GM12878 (cell line): Measurements from ENCODE around the gene PLXDC1. TPM values are rescaled to one million over a fixed set of nuclear protein-coding genes. Genes with fewer than 3 reads are reported as not detected.

Source experiments
- ATAC-seq: fragments of 200-7000 bp; cut with Tn5 transposase; 3 replicates; pipeline ENCODE4 v1.9.1; 2020; ENCODE audit warnings: mild to moderate bottlenecking, moderate library complexity
- BruUV-seq: library from RNA; stranded (reverse); fragments of 400-500 nt; replicated peaks from 2 replicates; lab custom pipeline; 2021; lab: Mats Ljungman, UMichigan
- CTCF ChIA-PET: fragments of 300-600 bp; sonication (Branson Sonifier 250); formaldehyde crosslinking; extraction: SDS; loops from one replicate; lab custom pipeline; 2021; ENCODE audit warnings: inconsistent platforms; lab: Yijun Ruan, JAX
- POLR2A ChIA-PET: fragments of 350-600 bp; formaldehyde crosslinking; extraction: SDS; loops from one replicate; lab custom pipeline; 2021; ENCODE audit warnings: inconsistent platforms; lab: Charles Lee
- RAD21 ChIA-PET: fragments of 300-600 bp; sonication (Branson Sonifier 250); formaldehyde crosslinking; loops from one replicate; lab custom pipeline; 2023; ENCODE audit warnings: antibody characterized with exemption; ENCODE audit not compliant: unreplicated experiment; lab: Charles Lee
- SMC1A ChIA-PET: fragments of 300-600 bp; sonication (Branson Sonifier 250); formaldehyde crosslinking; loops from one replicate; lab custom pipeline; 2023; ENCODE audit not compliant: unreplicated experiment, uncharacterized antibody; lab: Charles Lee
- DNase-seq: peaks from one replicate; pipeline ENCODE4 v3.0.0-alpha.2; 2011; ENCODE audit warnings: low read depth, low spot score
- FAIRE-seq: peaks from 3 replicates; lab custom pipeline; 2011; peaks lifted over from hg19 to GRCh38; lab: Jason Lieb, UNC
- H2AFZ ChIP-seq: 2 replicates; pipeline ENCODE4 v1.6.0; 2011; ENCODE audit warnings: low read depth, low read length, control low read depth; ENCODE audit not compliant: control insufficient read depth
- H3K27ac ChIP-seq: 2 replicates; pipeline ENCODE4 v1.5.1; 2011; ENCODE audit warnings: control low read depth; ENCODE audit not compliant: control insufficient read depth, insufficient read depth
- H3K27me3 ChIP-seq, 2 experiments: replicated peaks in 1 of 2; 2 replicates each; pipeline versions ENCODE4 v1.6.0 to v1.6.1; 2011; ENCODE audit warnings: low read length in 1 of 2; ENCODE audit not compliant: control insufficient read depth in 2 of 2, insufficient read depth in 2 of 2
- H3K36me3 ChIP-seq, 2 experiments: 2 replicates each; pipeline ENCODE4 v1.5.1; 2011; ENCODE audit warnings: low read length in 1 of 2; ENCODE audit not compliant: control insufficient read depth in 2 of 2, insufficient read depth in 2 of 2
- H3K4me1 ChIP-seq: 2 replicates; pipeline ENCODE4 v1.6.1; 2011; ENCODE audit warnings: mild to moderate bottlenecking, low read length, moderate library complexity, mixed read lengths; ENCODE audit not compliant: control insufficient read depth, insufficient read depth
- H3K4me2 ChIP-seq: 2 replicates; pipeline ENCODE4 v1.6.0; 2011; ENCODE audit warnings: control low read depth; ENCODE audit not compliant: control insufficient read depth, insufficient read depth
- H3K4me3 ChIP-seq: fragments of 200-600 bp; sonication (generic); 2 replicates; pipeline ENCODE4 v1.5.1; 2016
- H3K79me2 ChIP-seq: 2 replicates; pipeline ENCODE4 v1.6.0; 2011; ENCODE audit warnings: low read length; ENCODE audit not compliant: control insufficient read depth, insufficient read depth
- H3K9ac ChIP-seq: 2 replicates; pipeline ENCODE4 v1.8.0; 2011; ENCODE audit warnings: low read length, control low read depth, mixed read lengths; ENCODE audit not compliant: control insufficient read depth, insufficient read depth
- H3K9me3 ChIP-seq: replicated peaks from 3 replicates; pipeline ENCODE4 v1.5.1; 2011; ENCODE audit warnings: mild to moderate bottlenecking, low read length; ENCODE audit not compliant: control insufficient read depth, insufficient read depth
- H4K20me1 ChIP-seq: 2 replicates; pipeline ENCODE4 v1.6.0; 2011; ENCODE audit not compliant: control insufficient read depth, insufficient read depth
- BHLHE40 ChIP-seq, 2 experiments: fragments of 450-650 bp in 1 of 2; IDR thresholded peaks; 2 replicates each; pipeline ENCODE4 v1.6.1; 2011 to 2017; ENCODE audit warnings: low read depth in 2 of 2, borderline replicate concordance in 1 of 2, improper control_type of control experiment in 1 of 2, low read length in 1 of 2, mild to moderate bottlenecking in 1 of 2
- CREB1 ChIP-seq: IDR thresholded peaks from 2 replicates; pipeline ENCODE4 v1.6.1; 2012; ENCODE audit warnings: low read depth, mild to moderate bottlenecking, inconsistent platforms
- DPF2 ChIP-seq: fragments of 450-650 bp; IDR thresholded peaks from 2 replicates; pipeline ENCODE4 v1.6.1; 2017; ENCODE audit warnings: mild to moderate bottlenecking
- EGR1 ChIP-seq, 2 experiments: IDR thresholded peaks; 1 replicate in 1 of 2; 2 replicates in 1 of 2; pipeline ENCODE4 v1.6.1; 2011 to 2012; ENCODE audit warnings: low read depth in 2 of 2, low read length in 2 of 2, borderline replicate concordance in 1 of 2, mild to moderate bottlenecking in 1 of 2, moderate library complexity in 1 of 2
- ELK1 ChIP-seq: IDR thresholded peaks from 2 replicates; pipeline ENCODE4 v1.6.1; 2012; ENCODE audit warnings: low read depth, low read length, improper control_type of control experiment
- ETV6 ChIP-seq, 2 experiments: fragments of 450-650 bp in 1 of 2; IDR thresholded peaks in 1 of 2; conservative IDR thresholded peaks in 1 of 2; 2 replicates each; pipeline ENCODE4 v1.6.1; 2014; ENCODE audit warnings: antibody characterized with exemption in 1 of 2, borderline replicate concordance in 1 of 2, low read depth in 1 of 2, mild to moderate bottlenecking in 1 of 2, moderate library complexity in 1 of 2
- GATAD2B ChIP-seq: fragments of 450-650 bp; conservative IDR thresholded peaks from 2 replicates; pipeline ENCODE4 v1.6.1; 2017; ENCODE audit warnings: low read depth, mild to moderate bottlenecking, moderate library complexity
- IKZF1 ChIP-seq: fragments of 450-650 bp; conservative IDR thresholded peaks from 2 replicates; pipeline ENCODE4 v1.6.1; 2017; ENCODE audit warnings: antibody characterized with exemption, mild to moderate bottlenecking
- MXI1 ChIP-seq: fragments of 150-350 bp; IDR thresholded peaks from 2 replicates; pipeline ENCODE4 v1.6.1; 2011; ENCODE audit warnings: low read depth, mild to moderate bottlenecking, inconsistent platforms, low read length, improper control_type of control experiment
- RCOR1 ChIP-seq: conservative IDR thresholded peaks from 2 replicates; pipeline ENCODE4 v1.6.1; 2012; ENCODE audit warnings: low read depth, low read length, improper control_type of control experiment
- RUNX3 ChIP-seq: IDR thresholded peaks from 2 replicates; pipeline ENCODE4 v1.6.1; 2012; ENCODE audit warnings: low read length, inconsistent platforms
- SPI1 ChIP-seq: IDR thresholded peaks from 2 replicates; pipeline ENCODE4 v1.6.1; 2011; ENCODE audit warnings: low read depth, mild to moderate bottlenecking, low read length, moderate library complexity, borderline replicate concordance; ENCODE audit not compliant: insufficient read depth
- ZBTB33 ChIP-seq: fragments of 450-650 bp; IDR thresholded peaks from 2 replicates; pipeline ENCODE4 v1.6.1; 2017; ENCODE audit warnings: mild to moderate bottlenecking
- WGBS: methylation state at CpG from one replicate; pipeline ENCODE4 v1.1.6; 2016; ENCODE audit warnings: low lambda C conversion rate; ENCODE audit not compliant: insufficient replicate concordance, insufficient coverage; ENCODE audit errors: missing lambda C conversion rate; 5-methylcytosine and 5-hydroxymethylcytosine counted together
- in situ Hi-C: fragments of 300-500 bp; cut with MboI; formaldehyde crosslinking; loops from 9 replicates; pipeline ENCODE4 v1.14.3; 2018; ENCODE audit warnings: mixed read lengths
- intact Hi-C: fragments of 100-400 bp; cut with micrococcal nuclease; formaldehyde crosslinking; loops from one replicate; pipeline ENCODE4 v1.14.2; 2022; ENCODE audit not compliant: unreplicated experiment
- polyA plus RNA-seq, 11 experiments: library from polyadenylated mRNA; depleted of rRNA in 4 of 11; unstranded in 6 of 11; stranded (reverse) in 5 of 11; fragments of >200 nt; fragmentation: Nextera tagmentation in 4 of 11; fragmentation: Illumina TruSeq in 1 of 11; extraction: Ambion mirVana in 4 of 11; extraction: Trizol in 1 of 11; gene quantifications; 1 replicate in 1 of 11; 2 replicates in 10 of 11; pipeline versions ENCODE4 v1.2.1 to v1.2.3, GENCODE V29; 2011 to 2016; ENCODE audit warnings: inconsistent platforms in 2 of 11, missing spikeins in 2 of 11, low read depth in 1 of 11
- total RNA-seq, 4 experiments: library from RNA; depleted of rRNA in 3 of 4; stranded (reverse); fragments of >200 nt in 3 of 4; fragmentation: Illumina TruSeq in 1 of 4; extraction: Trizol in 1 of 4; gene quantifications; 2 replicates each; pipeline versions ENCODE4 v1.2.1 to v1.2.3, GENCODE V29; 2013 to 2021

Gene PLXDC1
- total and polyA plus RNA-seq, 10 of the 15 experiments (the other 5 are each of a cell fraction or from before 2014, with no cell fraction given), result 0.03 to 0.30 (median 0.22) TPM; not detected in 7

- Histone ChIP-seq H3K36me3 (no peaks in the 10 kb centered on the region), H3K4me3 (no peak overlapping the region), H3K9me3 (no peaks in the 10 kb centered on the region), H3K4me1 (0 out of 2 replicates have a peak, but pooled peaks cover 3% of the 10 kb centered on the region), H3K4me2 (peak overlapping the region; percentile 28; the same call in 1 of the 2 replicates), H3K9ac (no peak overlapping the region)
- intact Hi-C loops, result no loop called here
- no TSS peak for BruUV-seq
- SMC1A ChIA-PET, result interaction anchor here (1.2 to 1.8 kb wide), 6 partner anchors 8 to 135 kb away, joined by 3 to 7 read pairs (median 4); no protein-coding TSS in a partner anchor
- TF ChIP-seq EGR1 (IDR thresholded peaks at IDR 0.05; ENCODE audit: borderline replicate concordance in 1 of 2, low read depth in 2 of 2, low read length in 2 of 2) (no peak), IKZF1 (peak; percentile 33; the same call in 1 of the 2 replicates), BHLHE40 (IDR thresholded peaks at IDR 0.05; ENCODE audit: borderline replicate concordance in 1 of 2, low read depth in 2 of 2, low read length in 1 of 2) (no peak), RUNX3 (peak; percentile 63; the same call in 1 of the 2 replicates), RCOR1 (no peak), SPI1 (peak; percentile 42; the same call in 1 of the 2 replicates), GATAD2B (no peak), CREB1 (no peak), ZBTB33 (no peak), MXI1 (no peak), ETV6 (conservative IDR thresholded peaks at IDR 0.05 in 1 of 2, IDR thresholded peaks at IDR 0.05 in 1 of 2; ENCODE audit: borderline replicate concordance in 1 of 2, low read depth in 1 of 2) (0 out of 4 replicates have a peak, but pooled peaks of 1 of the 2 experiments have one; percentile 9), ELK1 (no peak), DPF2 (0 out of 2 replicates have a peak, but pooled peaks have one; percentile 11)
- TF ChIP-seq, all 136 proteins: peak for 5
- H3K27ac ChIP-seq, result no peak overlapping the region
- ChIA-PET POLR2A (interaction anchor here (1.3 kb wide), 1 partner anchor 15 kb away, joined by 3 read pairs; no protein-coding TSS in a partner anchor), RAD21 (interaction anchor here (0.6 to 1.9 kb wide), 3 partner anchors 35 to 146 kb away, joined by 3 to 8 read pairs (median 4); no protein-coding TSS in a partner anchor), CTCF (interaction anchor here (0.7 to 1.8 kb wide), 6 partner anchors 19 to 529 kb away, joined by 3 to 7 read pairs (median 4); partner anchors contain the start of gene ARL5C)
- ATAC-seq (no peak; the same call in 2 of the 3 replicates), FAIRE-seq (peak; percentile 81), DNase-seq (peak; percentile 28)
- no peaks in the 10 kb centered on the region for H4K20me1 ChIP-seq
- no peak overlapping the region for H2AFZ ChIP-seq
- H3K27me3 ChIP-seq, result no peaks in the 10 kb centered on the region
- no peaks in the 10 kb centered on the region for H3K79me2 ChIP-seq
- in situ Hi-C loops, result no loop called here
- 71% methylated on average over 11 of the region's 11 CpGs for whole genome bisulfite sequencing
These were observed 132.9 kb downstream of the PLXDC1 start for GRCh38 chr17:39018267-39019134.
